H9 (cell line): ENCODE results near the gene HHLA2. TPM values are rescaled to one million over a fixed set of nuclear protein-coding genes. Genes with fewer than 3 reads are reported as not detected.

ENCODE experiments used
- DNase-seq: peaks from one replicate; pipeline ENCODE4 v3.0.0-alpha.2; 2017
- H2AFZ ChIP-seq: one replicate; pipeline ENCODE4 v1.6.1; 2013; ENCODE audit warnings: mild to moderate bottlenecking, low read length, control low read depth, moderate library complexity
- H2AK5ac ChIP-seq: 2 replicates; pipeline ENCODE4 v1.6.1; 2013; ENCODE audit warnings: low read length, control low read depth, mixed read lengths; ENCODE audit not compliant: insufficient read length
- H2BK120ac ChIP-seq: one replicate; pipeline ENCODE4 v1.6.1; 2013; ENCODE audit warnings: low read depth, mild to moderate bottlenecking, low read length, control low read depth, inconsistent platforms; ENCODE audit not compliant: poor library complexity, severe bottlenecking
- H2BK12ac ChIP-seq: 2 replicates; pipeline ENCODE4 v1.6.1; 2013; ENCODE audit warnings: low read length, control low read depth, mixed read lengths, low read depth; ENCODE audit not compliant: insufficient read length
- H2BK15ac ChIP-seq: 2 replicates; pipeline ENCODE4 v1.6.1; 2013; ENCODE audit warnings: low read depth, low read length, control low read depth
- H2BK20ac ChIP-seq: one replicate; pipeline ENCODE4 v1.6.1; 2013; ENCODE audit warnings: low read depth, mild to moderate bottlenecking, low read length, control low read depth, inconsistent platforms; ENCODE audit not compliant: poor library complexity, severe bottlenecking
- H2BK5ac ChIP-seq: 2 replicates; pipeline ENCODE4 v1.6.1; 2013; ENCODE audit warnings: low read length, control low read depth, mixed read lengths; ENCODE audit not compliant: insufficient read length
- H3K14ac ChIP-seq: 2 replicates; pipeline ENCODE4 v1.6.1; 2013; ENCODE audit warnings: low read length, control low read depth; ENCODE audit not compliant: insufficient read depth
- H3K18ac ChIP-seq: 2 replicates; pipeline ENCODE4 v1.6.1; 2013; ENCODE audit warnings: low read depth, mild to moderate bottlenecking, mixed read lengths, low read length, control low read depth; ENCODE audit not compliant: insufficient read length
- H3K23ac ChIP-seq: 2 replicates; pipeline ENCODE4 v1.6.1; 2013; ENCODE audit warnings: low read length, control low read depth, mixed read lengths, low read depth; ENCODE audit not compliant: insufficient read length
- H3K23me2 ChIP-seq: 2 replicates; pipeline ENCODE4 v1.6.1; 2013; ENCODE audit warnings: low read depth, mild to moderate bottlenecking, mixed read lengths, low read length, control low read depth; ENCODE audit not compliant: insufficient read length, poor library complexity, severe bottlenecking
- H3K27ac ChIP-seq: 2 replicates; pipeline ENCODE4 v1.5.1; 2013; ENCODE audit warnings: low read length, control low read depth, mixed read lengths, low read depth; ENCODE audit not compliant: insufficient read length
- H3K27me3 ChIP-seq: 2 replicates; pipeline ENCODE4 v1.6.1; 2013; ENCODE audit warnings: low read length, control low read depth, inconsistent platforms; ENCODE audit not compliant: insufficient read depth
- H3K4ac ChIP-seq: 2 replicates; pipeline ENCODE4 v1.6.1; 2013; ENCODE audit warnings: low read depth, mild to moderate bottlenecking, control low read depth, inconsistent platforms, low read length, moderate library complexity
- H3K4me1 ChIP-seq: 2 replicates; pipeline ENCODE4 v1.6.1; 2013; ENCODE audit warnings: low read length, control low read depth, inconsistent platforms; ENCODE audit not compliant: insufficient read depth
- H3K4me2 ChIP-seq: 2 replicates; pipeline ENCODE4 v1.6.1; 2013; ENCODE audit warnings: low read length, control low read depth, mixed read lengths; ENCODE audit not compliant: insufficient read length, insufficient read depth
- H3K56ac ChIP-seq: 2 replicates; pipeline ENCODE4 v1.6.1; 2013; ENCODE audit warnings: low read depth, mild to moderate bottlenecking, mixed read lengths, low read length, control low read depth; ENCODE audit not compliant: insufficient read length
- H3K79me1 ChIP-seq: 2 replicates; pipeline ENCODE4 v1.6.1; 2013; ENCODE audit warnings: low read depth, mild to moderate bottlenecking, moderate library complexity, low read length, control low read depth, inconsistent platforms; ENCODE audit not compliant: insufficient read depth, poor library complexity, severe bottlenecking
- H3K79me2 ChIP-seq: 2 replicates; pipeline ENCODE4 v1.6.1; 2013; ENCODE audit warnings: low read length, control low read depth, inconsistent platforms; ENCODE audit not compliant: insufficient read depth
- H3K9ac ChIP-seq: 2 replicates; pipeline ENCODE4 v1.6.1; 2013; ENCODE audit warnings: low read length, control low read depth, mixed read lengths; ENCODE audit not compliant: insufficient read length; ENCODE audit errors: extremely low read depth
- H3K9me3 ChIP-seq: one replicate; pipeline ENCODE4 v1.6.1; 2013; ENCODE audit warnings: low read depth, low read length, inconsistent platforms; ENCODE audit not compliant: control insufficient read depth
- H3T11ph ChIP-seq: one replicate; pipeline ENCODE4 v1.6.1; 2013; ENCODE audit warnings: mild to moderate bottlenecking, low read length, control low read depth, inconsistent platforms
- H4K20me1 ChIP-seq: one replicate; pipeline ENCODE4 v1.6.1; 2013; ENCODE audit not compliant: control insufficient read depth, insufficient read length, insufficient read depth
- H4K5ac ChIP-seq: 2 replicates; pipeline ENCODE4 v1.6.1; 2013; ENCODE audit warnings: low read depth, mild to moderate bottlenecking, mixed read lengths, low read length, control low read depth; ENCODE audit not compliant: insufficient read length
- H4K8ac ChIP-seq: replicated peaks from 2 replicates; pipeline ENCODE4 v1.6.1; 2013; ENCODE audit warnings: low read length, control low read depth, mixed read lengths, low read depth; ENCODE audit not compliant: insufficient read length
- H4K91ac ChIP-seq: 2 replicates; pipeline ENCODE4 v1.6.1; 2013; ENCODE audit warnings: low read depth, mild to moderate bottlenecking, moderate library complexity, mixed read lengths, low read length, control low read depth; ENCODE audit not compliant: insufficient read length
- H3K27ac Mint-ChIP-seq, 3 experiments: 2 replicates in 2 of 3; 3 replicates in 1 of 3; pipeline ENCODE4 v1.8.0; 2020 to 2021; ENCODE audit warnings: mixed read lengths in 3 of 3, mild to moderate bottlenecking in 1 of 3, moderate library complexity in 1 of 3
- H3K27me3 Mint-ChIP-seq: 2 replicates; pipeline ENCODE4 v1.8.0; 2021; ENCODE audit warnings: low read depth, mild to moderate bottlenecking, moderate library complexity, mixed read lengths
- H3K36me3 Mint-ChIP-seq, 3 experiments: 2 replicates in 2 of 3; 3 replicates in 1 of 3; pipeline ENCODE4 v1.8.0; 2020 to 2021; ENCODE audit warnings: low read depth in 3 of 3, mixed read lengths in 3 of 3; ENCODE audit not compliant: insufficient read depth in 1 of 3
- H3K4me1 Mint-ChIP-seq, 2 experiments: 2 replicates each; pipeline ENCODE4 v1.8.0; 2020; ENCODE audit warnings: mixed read lengths in 2 of 2
- H3K4me3 Mint-ChIP-seq, 2 experiments: 2 replicates in 1 of 2; 3 replicates in 1 of 2; pipeline ENCODE4 v1.8.0; 2020 to 2021; ENCODE audit warnings: mild to moderate bottlenecking in 2 of 2, mixed read lengths in 2 of 2, moderate library complexity in 1 of 2
- H3K9me3 Mint-ChIP-seq, 2 experiments: 2 replicates in 1 of 2; 3 replicates in 1 of 2; pipeline ENCODE4 v1.8.0; 2020; ENCODE audit warnings: mild to moderate bottlenecking in 2 of 2, mixed read lengths in 2 of 2, moderate library complexity in 1 of 2
- WGBS: extraction: QIAGEN DNeasy Blood & Tissue Kit; methylation state at CpG from one replicate; pipeline ENCODE4 v1.1.7; 2013; ENCODE audit warnings: missing lambda C conversion rate, low lambda C conversion rate, mixed read lengths; ENCODE audit not compliant: insufficient read length; ENCODE audit errors: extremely low coverage; 5-methylcytosine and 5-hydroxymethylcytosine counted together
- total RNA-seq: library from RNA; stranded (reverse); gene quantifications from 2 replicates; pipeline ENCODE4 v1.2.1, GENCODE V29; 2021
- TF ChIP-seq, protein P1 (sequence below): fragments of 200-600 bp; sonication (generic); conservative IDR thresholded peaks from 3 replicates; pipeline ENCODE4 v1.8.0; 2021; ENCODE audit warnings: antibody characterized with exemption, mild to moderate bottlenecking

Gene HHLA2
- total RNA-seq, 1 experiment from 2014 or later = not detected

DNA sequence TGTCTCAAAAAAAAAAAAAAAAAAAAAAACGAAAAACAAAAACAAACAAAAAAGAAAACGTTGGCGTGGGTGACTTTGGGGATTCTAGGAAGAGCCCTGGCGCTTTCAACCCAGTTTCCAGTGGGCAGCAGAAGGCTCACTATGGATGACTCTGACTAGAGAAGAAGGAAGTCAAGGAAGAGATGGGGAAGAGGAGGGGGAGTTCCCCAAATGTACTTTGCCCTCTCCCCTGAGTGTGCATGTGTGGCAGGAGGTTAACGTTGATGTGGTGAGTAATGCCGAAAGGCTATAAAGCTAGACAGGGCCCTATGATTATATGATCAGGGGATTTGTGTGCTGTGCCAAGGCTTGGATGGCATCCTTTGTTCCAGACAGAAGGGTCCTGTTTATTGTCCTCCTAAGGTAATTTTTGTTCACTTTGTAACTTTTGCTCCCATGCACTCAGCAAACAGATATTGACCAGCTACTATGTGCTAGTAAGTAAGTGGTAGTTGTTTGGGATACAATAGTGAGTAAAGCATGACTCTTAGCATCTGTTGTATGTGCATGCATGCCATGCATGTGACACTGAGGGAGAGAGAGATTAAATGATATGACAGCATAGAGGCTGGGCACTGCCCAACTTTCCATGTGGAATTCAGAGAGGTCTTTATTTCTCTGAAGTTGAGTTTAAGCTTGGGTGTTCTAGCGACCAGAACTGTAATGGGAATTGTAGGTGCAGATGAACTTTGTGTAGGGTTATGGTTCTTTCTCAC lies 750 bp upstream of the HHLA2 start:
- Histone ChIP-seq H3K23me2 (no peaks in the 10 kb centered on the region), H3K4me1 (no peaks in the 10 kb centered on the region)

More for the DNA sequence above, 750 bp upstream of the HHLA2 start:
- no peak overlapping the region for H4K5ac ChIP-seq
- DNase-seq = no peak
- no peak overlapping the region for H3K4me2 ChIP-seq
- peak overlapping the region; percentile 16 for H3K27ac ChIP-seq
- H3K27me3 ChIP-seq = no peaks in the 10 kb centered on the region
- peaks cover 0 to 5% (median 0%) of the 10 kb centered on the region in 3 experiments; a peak in 2 of 7 replicates for H3K36me3 Mint-ChIP-seq
- peaks cover 0 to 2% of the 10 kb centered on the region in 2 experiments; a peak in 2 of 5 replicates for H3K9me3 Mint-ChIP-seq
- no peak overlapping the region for H4K8ac ChIP-seq
- no peaks in the 10 kb centered on the region for H3K79me2 ChIP-seq
- H4K20me1 ChIP-seq = no peaks in the 10 kb centered on the region
- H3K27me3 Mint-ChIP-seq = 0 out of 2 replicates have a peak, but pooled peaks cover 2% of the 10 kb centered on the region
- H2BK120ac ChIP-seq = no peak overlapping the region
- no peak overlapping the region for H2BK5ac ChIP-seq
- H3K79me1 ChIP-seq = no peaks in the 10 kb centered on the region
- H3T11ph ChIP-seq = no peak overlapping the region
- H2BK12ac ChIP-seq = no peak overlapping the region
- H3K23ac ChIP-seq = no peak overlapping the region
- no peak overlapping the region for H3K9ac ChIP-seq
- H4K91ac ChIP-seq = no peak overlapping the region
- no peak overlapping the region for H3K18ac ChIP-seq
- H2AK5ac ChIP-seq = no peak overlapping the region
- H3K27ac Mint-ChIP-seq = no peak overlapping the region
- no peak overlapping the region for H2AFZ ChIP-seq
- H2BK15ac ChIP-seq = no peak overlapping the region
- no peak overlapping the region for H3K56ac ChIP-seq
- H3K9me3 ChIP-seq = no peaks in the 10 kb centered on the region
- H3K14ac ChIP-seq = no peak overlapping the region
- no peak overlapping the region for H3K4me3 Mint-ChIP-seq
- TF ChIP-seq, protein P1, sequence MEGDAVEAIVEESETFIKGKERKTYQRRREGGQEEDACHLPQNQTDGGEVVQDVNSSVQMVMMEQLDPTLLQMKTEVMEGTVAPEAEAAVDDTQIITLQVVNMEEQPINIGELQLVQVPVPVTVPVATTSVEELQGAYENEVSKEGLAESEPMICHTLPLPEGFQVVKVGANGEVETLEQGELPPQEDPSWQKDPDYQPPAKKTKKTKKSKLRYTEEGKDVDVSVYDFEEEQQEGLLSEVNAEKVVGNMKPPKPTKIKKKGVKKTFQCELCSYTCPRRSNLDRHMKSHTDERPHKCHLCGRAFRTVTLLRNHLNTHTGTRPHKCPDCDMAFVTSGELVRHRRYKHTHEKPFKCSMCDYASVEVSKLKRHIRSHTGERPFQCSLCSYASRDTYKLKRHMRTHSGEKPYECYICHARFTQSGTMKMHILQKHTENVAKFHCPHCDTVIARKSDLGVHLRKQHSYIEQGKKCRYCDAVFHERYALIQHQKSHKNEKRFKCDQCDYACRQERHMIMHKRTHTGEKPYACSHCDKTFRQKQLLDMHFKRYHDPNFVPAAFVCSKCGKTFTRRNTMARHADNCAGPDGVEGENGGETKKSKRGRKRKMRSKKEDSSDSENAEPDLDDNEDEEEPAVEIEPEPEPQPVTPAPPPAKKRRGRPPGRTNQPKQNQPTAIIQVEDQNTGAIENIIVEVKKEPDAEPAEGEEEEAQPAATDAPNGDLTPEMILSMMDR = no peak
- WGBS = no CpG with 5 or more reads among the region's 7 CpGs
- H3K4ac ChIP-seq = no peak overlapping the region
- no peak overlapping the region for H2BK20ac ChIP-seq
- H3K4me1 Mint-ChIP-seq = peaks cover 7 to 13% of the 10 kb centered on the region in 2 experiments
